ENCODE data around the gene SLC25A51.
"Not testable (repeated sequence)": the region's sequence is repeated elsewhere in the genome, so short reads cannot be mapped to it uniquely, and the experiment has no call there.

SLC25A51 gene

DNA sequence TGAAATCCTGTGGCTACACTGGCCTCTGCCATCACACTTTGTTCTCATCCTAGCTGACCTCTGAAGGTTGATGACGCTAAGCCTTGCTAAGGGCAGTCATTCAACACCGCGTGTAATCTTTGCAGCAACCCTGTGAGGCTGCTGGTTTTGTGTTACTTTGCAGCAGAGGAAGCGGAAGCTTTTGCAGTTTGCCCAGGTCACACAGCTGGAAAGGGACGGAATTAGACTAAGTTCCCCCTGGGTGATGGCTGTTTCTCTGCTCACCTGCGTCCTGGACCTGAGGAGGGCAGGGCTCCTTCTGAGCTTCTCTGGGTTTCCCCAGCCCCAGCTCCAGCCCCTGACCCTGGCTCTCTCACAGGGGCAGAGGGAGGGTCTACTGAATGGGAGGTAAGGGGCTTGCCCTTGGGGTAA lies 7.3 kb upstream of the SLC25A51 start:
- H3K4me3 ChIP-seq: no peak overlapping the region
- in situ Hi-C loops (cut with MboI; ENCODE audit: low sequenced_read_pairs): loop anchor here (5.0 to 25.0 kb wide), 4 partner anchors 161 to 776 kb away; no protein-coding TSS in a partner anchor

DNA sequence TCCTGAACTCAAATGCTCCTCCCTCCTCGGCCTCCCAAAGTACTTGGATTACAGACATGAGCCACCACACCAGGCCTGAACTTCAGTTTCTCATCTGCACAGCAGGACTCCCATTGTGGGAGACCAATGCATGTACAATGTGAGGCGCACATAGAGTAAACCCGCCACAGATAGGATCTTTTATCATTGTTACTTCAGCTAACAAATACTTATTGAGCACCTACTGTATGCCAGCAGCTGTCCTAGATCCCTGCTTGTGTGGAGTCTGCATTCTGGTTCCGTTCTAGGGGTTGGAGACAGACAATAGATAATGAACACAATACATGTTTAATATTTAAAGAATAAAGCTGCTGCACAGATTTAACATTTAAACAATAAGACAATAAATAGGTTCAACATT lies 6.3 kb upstream of the SLC25A51 start:
- no peaks in the 10 kb centered on the region for H3K27me3 ChIP-seq (ENCODE audit: low read depth)
- no peaks in the 10 kb centered on the region for H3K9me3 ChIP-seq
- peak in 1 of 2 experiments; percentile 2 for DNase-seq (ENCODE audit: low spot score in 2 of 2)
- H3K4me3 ChIP-seq: no peak overlapping the region
- no peaks in the 10 kb centered on the region for H3K36me3 ChIP-seq (replicated peaks)
- in situ Hi-C loops (cut with MboI; ENCODE audit: low sequenced_read_pairs): loop anchor here (5.0 to 25.0 kb wide), 4 partner anchors 162 to 777 kb away; no protein-coding TSS in a partner anchor
- H3K4me1 ChIP-seq: peaks cover 2% of the 10 kb centered on the region; the same call in 1 of the 2 replicates

More for the DNA sequence above, 7.3 kb upstream of the SLC25A51 start:
- DNase-seq (ENCODE audit: low spot score in 2 of 2): no peak
- no peaks in the 10 kb centered on the region for H3K9me3 ChIP-seq
- no peaks in the 10 kb centered on the region for H3K36me3 ChIP-seq (replicated peaks)
- no peaks in the 10 kb centered on the region for H3K27me3 ChIP-seq (ENCODE audit: low read depth)
- H3K4me1 ChIP-seq: 0 out of 2 replicates have a peak, but pooled peaks cover 2% of the 10 kb centered on the region

DNA sequence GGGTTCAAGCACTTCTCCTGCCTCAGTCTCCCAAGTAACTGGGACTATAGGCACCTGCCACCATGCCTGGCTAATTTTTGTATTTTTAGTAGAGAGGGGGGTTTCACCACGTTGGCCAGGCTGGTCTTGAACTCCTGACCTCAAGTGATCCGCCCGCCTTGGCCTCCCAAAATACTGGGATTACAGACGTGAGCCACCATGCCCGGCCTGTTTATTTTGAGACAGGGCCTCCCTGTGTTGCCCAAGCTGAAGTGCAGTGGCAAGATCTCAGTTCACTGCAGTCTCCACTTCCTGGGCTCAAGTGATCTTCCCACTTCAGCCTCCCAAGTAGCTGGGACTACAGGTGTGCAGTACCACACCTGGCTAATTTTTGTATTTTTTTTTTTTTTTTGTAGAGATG lies 5.9 kb upstream of the SLC25A51 start:
- not testable (repeated sequence) for H3K36me3 ChIP-seq (replicated peaks); H3K9me3 ChIP-seq; H3K4me3 ChIP-seq; H3K27me3 ChIP-seq (ENCODE audit: low read depth); H3K4me1 ChIP-seq
- DNase-seq (ENCODE audit: low spot score in 2 of 2): peak in 1 of 2 experiments; percentile 1
- in situ Hi-C loops (cut with MboI; ENCODE audit: low sequenced_read_pairs): loop anchor here (5.0 to 25.0 kb wide), 5 partner anchors 162 to 777 kb away; partner anchors contain the start of gene POLR1E

DNA sequence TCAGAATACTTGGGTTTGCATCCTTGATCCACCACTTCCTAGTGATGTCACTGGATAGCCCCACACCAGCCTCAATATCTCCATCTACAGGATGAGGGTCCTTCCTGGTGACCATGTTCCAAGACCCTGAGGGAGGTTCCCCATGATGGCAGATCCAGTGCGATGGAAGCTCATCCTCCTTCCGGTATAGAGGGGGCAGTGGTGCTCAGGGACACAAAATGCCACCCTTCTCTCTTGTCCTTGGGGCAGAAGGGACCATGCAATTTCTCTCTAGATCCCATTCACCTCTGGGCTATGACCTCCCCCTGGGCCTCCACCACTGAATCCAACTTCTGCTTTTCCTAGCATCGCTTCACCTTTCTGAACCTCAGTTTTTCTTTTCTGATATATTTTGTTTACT lies 5.4 kb upstream of the SLC25A51 start:
- no peak overlapping the region for H3K4me3 ChIP-seq
- no peaks in the 10 kb centered on the region for H3K9me3 ChIP-seq
- peak in 1 of 2 experiments; percentile 3 for DNase-seq (ENCODE audit: low spot score in 2 of 2)
- in situ Hi-C loops (cut with MboI; ENCODE audit: low sequenced_read_pairs): loop anchor here (10.0 to 25.0 kb wide), 2 partner anchors 425 to 778 kb away; partner anchors contain the start of gene POLR1E
- no peaks in the 10 kb centered on the region for H3K36me3 ChIP-seq (replicated peaks)
- no peaks in the 10 kb centered on the region for H3K27me3 ChIP-seq (ENCODE audit: low read depth)
- H3K4me1 ChIP-seq: peaks cover 6% of the 10 kb centered on the region

DNA sequence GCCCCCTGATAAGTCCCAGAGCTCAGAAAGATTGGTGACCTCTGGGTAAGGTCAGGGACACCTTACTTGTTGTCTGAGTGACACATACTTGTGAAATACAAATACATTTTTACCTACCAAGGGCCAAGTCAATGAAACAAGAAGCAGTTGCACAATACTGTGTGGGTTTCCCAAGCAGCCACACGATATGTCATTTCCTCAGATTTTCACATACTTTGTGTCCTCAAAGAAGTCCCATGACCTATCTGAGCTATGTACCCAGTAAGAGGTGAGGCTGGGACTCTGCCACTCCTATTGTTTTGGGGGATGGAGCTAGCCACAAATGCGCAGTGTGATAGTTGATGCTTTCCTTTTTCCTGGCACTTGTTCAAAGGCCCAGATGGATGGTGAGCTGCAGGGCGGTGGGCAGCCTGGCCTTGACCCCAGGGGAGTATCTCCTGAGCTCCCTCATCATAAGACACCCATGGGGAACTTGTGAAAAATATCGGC lies 4.8 kb upstream of the SLC25A51 start:
- no peaks in the 10 kb centered on the region for H3K36me3 ChIP-seq (replicated peaks)
- H3K9me3 ChIP-seq: no peaks in the 10 kb centered on the region
- peaks cover 4% of the 10 kb centered on the region for H3K4me1 ChIP-seq
- no peaks in the 10 kb centered on the region for H3K27me3 ChIP-seq (ENCODE audit: low read depth)
- no peak overlapping the region for H3K4me3 ChIP-seq
- in situ Hi-C loops (cut with MboI; ENCODE audit: low sequenced_read_pairs): loop anchor here (10.0 to 25.0 kb wide), 2 partner anchors 424 to 779 kb away; partner anchors contain the start of gene POLR1E
- DNase-seq (ENCODE audit: low spot score in 2 of 2): peak in 1 of 2 experiments; percentile 5

DNA sequence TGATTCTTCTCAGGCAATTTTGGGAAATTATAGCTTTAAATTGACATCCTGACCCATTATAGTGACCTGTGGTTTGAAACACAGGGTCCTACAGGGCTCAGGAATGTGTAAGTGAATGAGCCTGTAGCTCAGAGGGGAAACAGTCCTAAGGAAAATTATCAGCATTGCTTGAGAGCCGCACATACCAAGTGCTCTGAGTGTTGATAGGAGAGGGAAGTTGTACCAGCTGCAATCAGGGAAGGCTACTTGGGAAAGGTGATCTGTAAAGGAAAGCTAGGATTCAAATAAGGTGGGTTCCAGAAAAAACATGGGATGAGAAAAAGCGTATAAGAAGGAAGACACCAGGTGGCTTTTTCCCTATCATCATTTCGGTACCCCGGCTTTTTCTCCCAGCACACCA lies 4.4 kb upstream of the SLC25A51 start:
- Histone ChIP-seq H3K27me3 (ENCODE audit: low read depth) (no peaks in the 10 kb centered on the region), H3K4me1 (peaks cover 4% of the 10 kb centered on the region), H3K9me3 (no peaks in the 10 kb centered on the region), H3K4me3 (no peak overlapping the region), H3K36me3 (replicated peaks) (no peaks in the 10 kb centered on the region)
- in situ Hi-C loops (cut with MboI; ENCODE audit: low sequenced_read_pairs): loop anchor here (10.0 to 25.0 kb wide), 2 partner anchors 423 to 779 kb away; partner anchors contain the start of gene POLR1E
- DNase-seq (ENCODE audit: low spot score in 2 of 2): no peak

DNA sequence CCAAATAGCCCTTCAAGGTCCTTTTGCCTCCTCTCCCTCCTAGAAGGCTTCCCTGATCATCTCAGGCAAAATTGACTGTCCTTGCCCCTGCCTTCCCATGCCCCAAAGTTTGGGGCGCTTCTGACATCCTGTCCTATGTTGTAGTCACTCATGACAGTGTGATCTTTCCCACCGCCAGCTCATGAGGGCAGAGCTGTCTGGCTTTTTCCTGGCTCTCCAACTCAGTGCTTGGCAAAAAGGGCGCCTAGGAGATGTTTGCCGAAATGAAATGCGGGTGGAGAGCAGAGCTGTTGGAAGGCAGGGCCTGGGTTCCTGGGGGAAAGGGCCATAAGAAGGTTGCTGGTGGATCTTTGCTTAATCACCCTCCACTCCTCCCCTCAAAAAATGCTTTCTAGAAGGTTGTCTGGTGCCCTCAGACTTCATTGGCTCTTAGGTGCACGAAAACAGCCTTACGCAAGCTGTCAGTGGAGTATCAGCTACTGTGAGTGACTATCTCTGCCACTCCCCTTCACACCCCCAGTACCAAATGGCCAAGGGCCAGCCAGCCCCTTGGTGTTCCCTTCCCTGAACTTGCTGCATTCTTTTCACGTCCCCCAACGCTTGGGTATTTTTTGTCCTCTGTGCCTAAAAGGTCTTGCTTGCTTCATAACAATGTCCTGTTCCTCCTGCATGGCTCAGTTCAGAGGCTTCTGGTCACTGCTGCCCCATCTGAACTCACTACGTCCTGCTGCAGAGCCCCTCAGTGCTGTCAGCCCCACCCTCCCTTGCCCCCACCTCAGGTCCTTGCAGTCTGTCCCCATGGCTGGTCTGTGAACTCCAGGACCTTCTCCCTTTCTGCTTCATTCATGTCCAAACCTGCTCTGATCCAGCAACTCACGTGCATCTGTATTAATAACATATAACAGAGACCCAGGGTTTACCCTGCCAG lies 2.6 kb upstream of the SLC25A51 start:
- Histone ChIP-seq H3K27me3 (ENCODE audit: low read depth) (no peaks in the 10 kb centered on the region), H3K36me3 (replicated peaks) (no peaks in the 10 kb centered on the region), H3K4me3 (no peak overlapping the region), H3K4me1 (peaks cover 10% of the 10 kb centered on the region), H3K9me3 (no peaks in the 10 kb centered on the region)
- in situ Hi-C loops (cut with MboI; ENCODE audit: low sequenced_read_pairs): loop anchor here (10.0 to 25.0 kb wide), 2 partner anchors 422 to 781 kb away; partner anchors contain the start of gene POLR1E
- DNase-seq (ENCODE audit: low spot score in 2 of 2): peak in 1 of 2 experiments; percentile 6

DNA sequence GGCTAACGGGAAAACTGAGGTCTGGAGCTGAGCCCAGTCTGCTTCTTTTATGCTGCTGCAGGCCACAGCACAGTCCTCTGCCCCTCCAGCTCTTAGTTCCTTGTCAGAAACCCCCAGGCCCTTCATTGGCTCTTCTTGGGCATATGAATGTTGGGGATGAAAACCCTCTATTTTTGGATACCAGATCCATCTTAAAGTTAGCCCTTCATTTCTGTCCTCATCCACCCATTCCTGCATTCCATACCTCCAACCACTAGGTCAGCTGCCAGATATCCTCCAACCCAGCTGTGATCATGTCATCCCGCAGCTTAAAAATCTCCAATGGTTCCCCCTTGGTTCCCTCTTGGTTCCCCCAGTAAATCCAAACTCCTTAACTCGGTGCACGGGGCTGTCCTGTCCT lies 1.8 kb upstream of the SLC25A51 start:
- no peaks in the 10 kb centered on the region; the same call in 1 of the 2 replicates for H3K36me3 ChIP-seq (replicated peaks)
- H3K27me3 ChIP-seq (ENCODE audit: low read depth): no peaks in the 10 kb centered on the region
- in situ Hi-C loops (cut with MboI; ENCODE audit: low sequenced_read_pairs): loop anchor here (10.0 to 25.0 kb wide), 2 partner anchors 421 to 782 kb away; partner anchors contain the start of gene POLR1E
- no peaks in the 10 kb centered on the region for H3K9me3 ChIP-seq
- no peak overlapping the region for H3K4me3 ChIP-seq
- peaks cover 10% of the 10 kb centered on the region for H3K4me1 ChIP-seq
- peak in 1 of 2 experiments; percentile 5 for DNase-seq (ENCODE audit: low spot score in 2 of 2)

DNA sequence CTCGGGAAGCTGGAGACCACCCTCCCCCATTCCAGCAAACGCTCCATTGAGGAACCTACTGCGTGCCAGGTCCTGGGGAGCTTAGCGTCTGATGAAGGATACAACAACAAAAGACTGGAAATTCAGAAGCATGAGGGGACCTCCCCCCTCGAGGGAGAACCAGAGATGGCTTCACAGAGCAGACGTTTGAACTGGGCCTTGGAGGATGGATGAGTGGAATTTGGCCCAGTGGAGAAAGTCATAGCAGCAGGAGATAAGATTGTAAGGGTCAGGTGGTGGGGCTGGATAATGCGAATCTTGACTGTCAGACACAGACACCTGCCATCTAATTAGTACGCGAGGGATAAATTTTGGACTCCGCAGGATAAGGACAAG lies 1.2 kb upstream of the SLC25A51 start:
- in situ Hi-C loops (cut with MboI; ENCODE audit: low sequenced_read_pairs): loop anchor here (10.0 to 25.0 kb wide), 2 partner anchors 420 to 782 kb away; partner anchors contain the start of gene POLR1E
- Histone ChIP-seq H3K4me1 (peaks cover 10% of the 10 kb centered on the region), H3K27me3 (ENCODE audit: low read depth) (no peaks in the 10 kb centered on the region), H3K9me3 (no peaks in the 10 kb centered on the region), H3K4me3 (no peak overlapping the region), H3K36me3 (replicated peaks) (no peaks in the 10 kb centered on the region; the same call in 1 of the 2 replicates)
- no peak for DNase-seq (ENCODE audit: low spot score in 2 of 2)

DNA sequence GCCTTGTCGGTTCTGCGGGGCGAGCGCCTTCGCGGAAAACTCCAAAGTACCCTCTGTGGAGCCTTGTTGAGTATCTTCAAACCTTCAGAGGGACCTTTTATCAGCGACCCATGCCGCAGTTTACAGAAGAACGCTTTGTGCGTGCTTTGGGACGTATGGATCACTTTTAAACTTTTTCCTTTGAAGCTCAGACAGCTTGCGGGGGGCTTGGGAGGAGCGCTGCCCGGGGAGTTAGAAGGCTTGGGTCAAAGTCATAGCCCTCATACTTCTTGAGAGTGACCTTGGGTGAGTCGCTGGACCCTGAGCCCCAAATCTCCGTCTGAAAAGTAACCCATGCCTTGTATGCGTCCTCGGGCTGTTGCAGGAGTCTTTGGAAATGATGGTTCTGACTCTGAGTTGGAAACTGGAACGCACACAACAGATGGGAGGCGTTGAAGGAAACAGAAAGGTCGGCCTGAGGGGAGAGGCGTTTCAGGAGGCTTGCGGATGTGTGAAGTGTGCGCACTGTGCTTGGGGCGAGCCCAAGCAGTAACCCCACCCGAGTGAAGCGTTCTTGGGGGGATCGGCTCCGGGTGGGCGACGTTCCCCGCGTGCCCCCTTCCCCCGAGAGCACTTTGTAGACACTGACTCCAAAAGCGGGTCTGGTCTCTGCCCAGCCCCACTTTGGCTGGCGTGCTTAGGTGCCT lies 661 bp upstream of the SLC25A51 start:
- in situ Hi-C loops (cut with MboI; ENCODE audit: low sequenced_read_pairs): loop anchor here (10.0 to 25.0 kb wide), 2 partner anchors 420 to 783 kb away; partner anchors contain the start of gene POLR1E
- DNase-seq (ENCODE audit: low spot score in 2 of 2): no peak
- peaks cover 10% of the 10 kb centered on the region for H3K4me1 ChIP-seq
- no peaks in the 10 kb centered on the region for H3K9me3 ChIP-seq
- H3K36me3 ChIP-seq (replicated peaks): no peaks in the 10 kb centered on the region; the same call in 1 of the 2 replicates
- no peaks in the 10 kb centered on the region for H3K27me3 ChIP-seq (ENCODE audit: low read depth)
- H3K4me3 ChIP-seq: peak overlapping the region; percentile 78

DNA sequence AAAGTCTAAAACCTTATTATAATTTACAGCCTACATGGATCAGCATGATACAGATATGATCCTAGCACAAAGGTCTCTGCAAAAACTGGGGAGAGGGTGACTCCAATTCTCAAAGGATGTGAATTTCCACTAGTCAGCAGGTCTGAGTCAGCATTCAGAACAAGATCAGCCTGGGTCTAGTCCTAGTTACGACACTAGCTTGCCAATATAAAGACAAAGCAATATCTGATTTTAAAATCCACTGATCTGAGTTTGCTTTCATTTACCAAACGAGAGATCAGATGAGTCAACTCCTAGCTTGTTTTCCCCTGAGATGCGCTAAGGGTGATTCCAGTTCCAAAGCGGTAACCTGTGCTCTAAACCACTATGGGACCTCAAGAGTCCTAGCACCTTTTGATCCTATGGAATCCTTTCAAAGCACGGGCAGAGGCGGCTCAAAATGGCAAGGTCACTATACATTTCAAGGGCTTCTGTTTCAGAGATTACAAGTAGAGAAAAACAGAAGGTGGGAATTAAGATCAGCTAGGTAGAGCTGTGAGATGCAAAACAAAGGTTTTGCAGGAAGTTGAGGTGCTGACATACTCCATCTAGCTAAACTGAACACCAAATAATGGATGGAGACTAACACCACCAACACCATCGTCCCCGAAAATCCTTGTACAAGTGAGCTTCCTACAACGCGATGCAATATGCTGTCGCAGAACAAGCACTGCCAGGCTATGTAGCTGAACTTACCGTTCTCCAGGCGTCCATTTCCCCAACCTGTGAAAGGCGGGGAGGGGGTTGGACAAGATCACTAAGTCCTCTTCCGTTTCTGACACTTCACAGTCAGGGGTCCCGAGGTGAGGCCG lies 906 bp downstream of the SLC25A51 start:
- Histone ChIP-seq H3K27me3 (ENCODE audit: low read depth) (no peaks in the 10 kb centered on the region), H3K36me3 (replicated peaks) (peaks cover 12% of the 10 kb centered on the region), H3K4me3 (peak overlapping the region; percentile 78), H3K9me3 (no peaks in the 10 kb centered on the region), H3K4me1 (peaks cover 10% of the 10 kb centered on the region)
- in situ Hi-C loops (cut with MboI; ENCODE audit: low sequenced_read_pairs): loop anchor here (10.0 to 25.0 kb wide), 2 partner anchors 418 to 784 kb away; partner anchors contain the start of gene POLR1E
- peak in 1 of 2 experiments; percentile 10 for DNase-seq (ENCODE audit: low spot score in 2 of 2)

DNA sequence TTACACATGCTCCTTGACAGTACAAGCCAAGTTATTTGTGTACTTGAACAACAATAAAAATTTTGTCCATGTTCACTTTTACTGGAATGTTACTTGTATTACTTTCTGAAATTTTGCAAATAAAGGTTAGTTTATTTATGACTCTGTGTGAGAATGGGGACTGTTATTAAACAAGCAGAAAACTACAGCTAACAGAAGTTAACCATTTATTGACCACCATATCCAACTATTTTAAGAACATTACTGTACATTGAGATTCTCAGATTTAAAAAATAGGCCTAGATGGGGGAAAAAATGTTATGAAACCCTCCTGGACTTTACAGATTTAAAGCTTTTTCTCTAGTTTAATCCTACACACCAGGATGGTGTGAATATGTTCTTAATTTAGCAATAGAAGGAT lies 1.8 kb downstream of the SLC25A51 start:
- no peak for DNase-seq (ENCODE audit: low spot score in 2 of 2)
- Histone ChIP-seq H3K27me3 (ENCODE audit: low read depth) (no peaks in the 10 kb centered on the region), H3K4me1 (peaks cover 10% of the 10 kb centered on the region), H3K9me3 (no peaks in the 10 kb centered on the region), H3K36me3 (replicated peaks) (peaks cover 16% of the 10 kb centered on the region), H3K4me3 (no peak overlapping the region; the same call in 1 of the 2 replicates)
- in situ Hi-C loops (cut with MboI; ENCODE audit: low sequenced_read_pairs): loop anchor here (10.0 to 25.0 kb wide), 2 partner anchors 417 to 785 kb away; partner anchors contain the start of gene POLR1E
